H1 (cell line): Measurements from ENCODE around the gene ST6GALNAC3. TPM values are rescaled to one million over a fixed set of nuclear protein-coding genes. Genes with fewer than 3 reads are reported as not detected.
A peak's percentile ranks its signal among the peaks of the same experiment; 100 is the strongest.

Experiments
- ATF2 ChIP-seq: IDR thresholded peaks from 2 replicates; pipeline ENCODE4 v1.6.1; 2012; ENCODE audit warnings: low read length, inconsistent platforms
- CTCF ChIP-seq, 3 experiments: IDR thresholded peaks; 1 replicate in 2 of 3; 2 replicates in 1 of 3; pipeline versions ENCODE4 v1.5.1 to v1.6.1; 2011; ENCODE audit warnings: low read length in 3 of 3, mild to moderate bottlenecking in 3 of 3, inconsistent platforms in 2 of 3, low read depth in 1 of 3, moderate library complexity in 1 of 3; ENCODE audit not compliant: insufficient read depth in 1 of 3; ENCODE audit errors: control extremely low read depth in 1 of 3
- EGR1 ChIP-seq: IDR thresholded peaks from 2 replicates; pipeline ENCODE4 v1.6.1; 2011; ENCODE audit warnings: low read depth, low read length, borderline replicate concordance
- JUND ChIP-seq: IDR thresholded peaks from 2 replicates; pipeline ENCODE4 v1.6.1; 2011; ENCODE audit warnings: mild to moderate bottlenecking, improper control_type of control experiment, low read length
- KDM4A ChIP-seq: IDR thresholded peaks from one replicate; pipeline ENCODE4 v1.7.1; 2012; ENCODE audit warnings: low read depth, mild to moderate bottlenecking, moderate library complexity, low read length, inconsistent platforms; ENCODE audit not compliant: severe bottlenecking
- POLR2A ChIP-seq, 2 experiments: IDR thresholded peaks; 1 replicate in 1 of 2; 2 replicates in 1 of 2; pipeline ENCODE4 v1.6.1; 2011; ENCODE audit warnings: low read depth in 2 of 2, low read length in 2 of 2, mild to moderate bottlenecking in 2 of 2; ENCODE audit errors: control extremely low read depth in 1 of 2
- RAD21 ChIP-seq, 2 experiments: IDR thresholded peaks in 1 of 2; conservative IDR thresholded peaks in 1 of 2; 2 replicates each; pipeline ENCODE4 v1.6.1; 2011; ENCODE audit warnings: low read depth in 2 of 2, low read length in 2 of 2, improper control_type of control experiment in 1 of 2, inconsistent platforms in 1 of 2, mild to moderate bottlenecking in 1 of 2, moderate library complexity in 1 of 2
- RXRA ChIP-seq: IDR thresholded peaks from 2 replicates; pipeline ENCODE4 v1.6.1; 2011; ENCODE audit warnings: low read depth, mild to moderate bottlenecking, low read length, moderate library complexity; ENCODE audit not compliant: insufficient read depth
- TAF7 ChIP-seq: optimal IDR thresholded peaks from 2 replicates; pipeline ENCODE3; 2011; ENCODE audit warnings: low read depth, mild to moderate bottlenecking, inconsistent platforms, low read length, moderate library complexity, borderline replicate concordance
- polyA plus RNA-seq, 7 experiments: library from polyadenylated mRNA; depleted of rRNA in 3 of 7; stranded (reverse) in 5 of 7; unstranded in 2 of 7; fragments of >200 nt in 5 of 7; fragments of 200-250 nt in 2 of 7; gene quantifications; 1 replicate in 5 of 7; 2 replicates in 1 of 7; 4 replicates in 1 of 7; pipeline versions ENCODE4 v1.2.1 to v1.2.3, GENCODE V29; 2011 to 2013; ENCODE audit warnings: missing spikeins in 2 of 7, mixed read lengths in 2 of 7
- total RNA-seq: library from RNA; stranded (reverse); fragmentation: NEBNext Ultra II Directional; extraction: Animal tissue kit (Norgen Biotek cat#: 25700); gene quantifications from 2 replicates; pipeline ENCODE4 v1.2.1, GENCODE V29; 2021

Gene ST6GALNAC3
- total and polyA plus RNA-seq, 2 of the 8 experiments (the other 6 are each of a cell fraction or from before 2014, with no cell fraction given), result 4.9 to 19.0 TPM

GRCh38 chr1:76330991-76331603 lies 256.6 kb downstream of the ST6GALNAC3 start (continued):
- peak; percentile 8 to 84 (median 56) for TF ChIP-seq CTCF (IDR thresholded peaks at IDR 0.05; ENCODE audit: control extremely low read depth in 1 of 3, insufficient read depth in 1 of 3, low read depth in 1 of 3, low read length in 3 of 3)
- 0 out of 2 replicates have a peak, but pooled peaks have one; percentile 29 for TF ChIP-seq JUND
- TF ChIP-seq ATF2, result no peak
- TF ChIP-seq EGR1, result no peak
- peak; percentile 88 to 93 for TF ChIP-seq RAD21 (IDR thresholded peaks at IDR 0.05 in 1 of 2, conservative IDR thresholded peaks at IDR 0.05 in 1 of 2; ENCODE audit: low read depth in 2 of 2, low read length in 2 of 2)
- TF ChIP-seq TAF7, result no peak
- no peak for TF ChIP-seq RXRA
- TF ChIP-seq POLR2A (IDR thresholded peaks at IDR 0.05; ENCODE audit: control extremely low read depth in 1 of 2, low read depth in 2 of 2, low read length in 2 of 2), result no peak
- TF ChIP-seq KDM4A, result no peak
